ENCODE measurements around the gene SNCAIP. TPM values are rescaled to one million over a fixed set of nuclear protein-coding genes. Genes with fewer than 3 reads are reported as not detected.

Gene SNCAIP
- total and polyA plus RNA-seq, 2 of the 4 experiments (the other 2 are of a cell fraction): 15.3 to 19.0 TPM

- Histone ChIP-seq H3K9me3 (ENCODE audit: control insufficient read depth, insufficient read depth, low read length) (no peaks in the 10 kb centered on the region), H2AK5ac (ENCODE audit: low read depth, low read length) (no peak overlapping the region), H2AK9ac (replicated peaks; ENCODE audit: low read depth, low read length, poor library complexity) (no peak overlapping the region), H2BK15ac (ENCODE audit: low read depth, low read length) (no peak overlapping the region), H3K4me1 (ENCODE audit: control insufficient read depth, insufficient read depth, low read length) (no peaks in the 10 kb centered on the region), H3K23ac (ENCODE audit: low read depth, low read length) (no peak overlapping the region), H2BK20ac (ENCODE audit: low read depth, low read length) (no peak overlapping the region), H2AFZ (replicated peaks; ENCODE audit: low read length, poor library complexity) (no peak overlapping the region), H3K36me3 (ENCODE audit: control insufficient read depth, insufficient read depth, low read length) (no peaks in the 10 kb centered on the region), H3K4me2 (ENCODE audit: low read depth, low read length) (no peak overlapping the region), H2BK5ac (ENCODE audit: low read depth, low read length, poor library complexity, severe bottlenecking) (no peak overlapping the region), H3K14ac (replicated peaks; ENCODE audit: low read depth, low read length) (no peak overlapping the region), H3K9ac (ENCODE audit: low read depth, low read length) (no peak overlapping the region), H2BK120ac (ENCODE audit: low read depth, low read length) (no peak overlapping the region), H4K20me1 (ENCODE audit: insufficient read depth, low read length) (no peaks in the 10 kb centered on the region), H3K4me3 (ENCODE audit: insufficient read depth, low read depth, low read length) (no peak overlapping the region), H4K5ac (ENCODE audit: low read depth, low read length) (no peak overlapping the region), H3K79me1 (ENCODE audit: low read depth in 1 of 2, low read length in 2 of 2) (peaks cover 0 to 3% of the 10 kb centered on the region in 2 experiments; a peak in 2 of 4 replicates), H3K4ac (ENCODE audit: low read depth, low read length) (no peak overlapping the region), H3K56ac (ENCODE audit: extremely low read depth, insufficient read depth, low read length) (no peak overlapping the region), H3K18ac (ENCODE audit: low read depth, low read length) (no peak overlapping the region), H3K27ac (ENCODE audit: insufficient read depth, low read length) (no peak overlapping the region), H3K9me1 (ENCODE audit: insufficient read depth, low read length) (peaks cover 3% of the 10 kb centered on the region), H4K91ac (ENCODE audit: insufficient read depth, low read depth, low read length) (no peak overlapping the region), H4K8ac (ENCODE audit: low read depth in 2 of 2, low read length in 2 of 2) (no peak overlapping the region), H3K27me3 (ENCODE audit: control insufficient read depth, insufficient read depth, low read length) (no peaks in the 10 kb centered on the region)
- CTCF ChIA-PET: no interaction called here
- no peak for TF ChIP-seq RCOR1 (IDR thresholded peaks at IDR 0.05; ENCODE audit: insufficient replicate concordance, low read length)
- TF ChIP-seq USF2 (IDR thresholded peaks at IDR 0.05; ENCODE audit: low read depth, low read length): no peak
- no peak for TF ChIP-seq CHD1 (IDR thresholded peaks at IDR 0.05; ENCODE audit: low read depth, low read length)
- TF ChIP-seq MAZ (IDR thresholded peaks at IDR 0.05; ENCODE audit: borderline replicate concordance, low read depth, low read length): no peak
- TF ChIP-seq, protein P1, sequence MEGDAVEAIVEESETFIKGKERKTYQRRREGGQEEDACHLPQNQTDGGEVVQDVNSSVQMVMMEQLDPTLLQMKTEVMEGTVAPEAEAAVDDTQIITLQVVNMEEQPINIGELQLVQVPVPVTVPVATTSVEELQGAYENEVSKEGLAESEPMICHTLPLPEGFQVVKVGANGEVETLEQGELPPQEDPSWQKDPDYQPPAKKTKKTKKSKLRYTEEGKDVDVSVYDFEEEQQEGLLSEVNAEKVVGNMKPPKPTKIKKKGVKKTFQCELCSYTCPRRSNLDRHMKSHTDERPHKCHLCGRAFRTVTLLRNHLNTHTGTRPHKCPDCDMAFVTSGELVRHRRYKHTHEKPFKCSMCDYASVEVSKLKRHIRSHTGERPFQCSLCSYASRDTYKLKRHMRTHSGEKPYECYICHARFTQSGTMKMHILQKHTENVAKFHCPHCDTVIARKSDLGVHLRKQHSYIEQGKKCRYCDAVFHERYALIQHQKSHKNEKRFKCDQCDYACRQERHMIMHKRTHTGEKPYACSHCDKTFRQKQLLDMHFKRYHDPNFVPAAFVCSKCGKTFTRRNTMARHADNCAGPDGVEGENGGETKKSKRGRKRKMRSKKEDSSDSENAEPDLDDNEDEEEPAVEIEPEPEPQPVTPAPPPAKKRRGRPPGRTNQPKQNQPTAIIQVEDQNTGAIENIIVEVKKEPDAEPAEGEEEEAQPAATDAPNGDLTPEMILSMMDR (conservative IDR thresholded peaks at IDR 0.05; ENCODE audit: low read depth, low read length): no peak
- no peak for TF ChIP-seq RFX5 (IDR thresholded peaks at IDR 0.05; ENCODE audit: low read depth, low read length)
- no peak for TF ChIP-seq MXI1 (IDR thresholded peaks at IDR 0.05; ENCODE audit: borderline replicate concordance, low read depth, low read length)
- no peak for TF ChIP-seq POLR2A (IDR thresholded peaks at IDR 0.05; ENCODE audit: low read depth, low read length)
- no peak for TF ChIP-seq SMC3 (IDR thresholded peaks at IDR 0.05; ENCODE audit: low read depth, low read length)
- no peak for TF ChIP-seq BHLHE40 (IDR thresholded peaks at IDR 0.05; ENCODE audit: low read depth, low read length)
- no peak for TF ChIP-seq CEBPB (IDR thresholded peaks at IDR 0.05; ENCODE audit: low read depth, low read length)
- ATAC-seq (ENCODE audit: low read depth) (no peak), DNase-seq (peak; percentile 38)
- no TSS peak for BruUV-seq (replicated peaks)
- in situ Hi-C loops (cut with MboI; ENCODE audit: low sequenced_read_pairs): no loop called here
- WGBS, 2 experiments (ENCODE audit: extremely low coverage in 2 of 2, insufficient read length in 1 of 2): no CpG with 5 or more reads among the region's 3 CpGs
- intact Hi-C loops (cut with micrococcal nuclease): no loop called here
- dilution Hi-C loops (cut with HindIII; ENCODE audit: low sequenced_read_pairs, unreplicated experiment): no loop called here
- POLR2A ChIA-PET (ENCODE audit: unreplicated experiment): no interaction called here
These were observed 54.5 kb downstream of the SNCAIP start for GRCh38 chr5:122366501-122366900.

Measured in IMR-90 (cell line).